Measurements from ENCODE around the gene PDE3B.
"Not testable (repeated sequence)": the region's sequence is repeated elsewhere in the genome, so short reads cannot be mapped to it uniquely, and the experiment has no call there.

Gene PDE3B

GRCh38 chr11:14750911-14751310, 107.3 kb downstream of the PDE3B start:
- no peak for DNase-seq

GRCh38 chr11:14751975-14752407, 108.4 kb downstream of the PDE3B start:
- no peak for DNase-seq

- DNase-seq, result no peak
Measured at GRCh38 chr11:14755140-14755539, 111.5 kb downstream of the PDE3B start.

GRCh38 chr11:14756349-14756748, 112.7 kb downstream of the PDE3B start:
- DNase-seq, result no peak

GRCh38 chr11:14759300-14760012, 115.9 kb downstream of the PDE3B start:
- DNase-seq, result not testable (repeated sequence)

GRCh38 chr11:14764179-14764578, 120.6 kb downstream of the PDE3B start:
- no peak for DNase-seq

GRCh38 chr11:14764579-14765527, 121.2 kb downstream of the PDE3B start:
- no peak for DNase-seq

GRCh38 chr11:14766585-14766984, 123.0 kb downstream of the PDE3B start:
- DNase-seq, result no peak

- DNase-seq, result no peak
Measured at GRCh38 chr11:14768526-14769188, 125.1 kb downstream of the PDE3B start.

GRCh38 chr11:14773755-14774154, 130.2 kb downstream of the PDE3B start:
- peak in 1 of 2 experiments; percentile 14 for DNase-seq

GRCh38 chr11:14774721-14775120, 131.1 kb downstream of the PDE3B start:
- DNase-seq, result no peak

- DNase-seq, result no peak
Measured at GRCh38 chr11:14775897-14776296, 132.3 kb downstream of the PDE3B start.

GRCh38 chr11:14778460-14778859, 134.9 kb downstream of the PDE3B start:
- DNase-seq, result not testable (repeated sequence)

GRCh38 chr11:14783788-14784187, 140.2 kb downstream of the PDE3B start:
- no peak for DNase-seq

GRCh38 chr11:14784230-14784629, 140.6 kb downstream of the PDE3B start:
- no peak for DNase-seq

GRCh38 chr11:14789879-14790484, 146.4 kb downstream of the PDE3B start:
- peak in 1 of 2 experiments; percentile 7 for DNase-seq

- DNase-seq, result no peak
Measured at GRCh38 chr11:14793546-14793945, 149.9 kb downstream of the PDE3B start.

GRCh38 chr11:14796028-14796427, 152.4 kb downstream of the PDE3B start:
- DNase-seq, result not testable (repeated sequence)

GRCh38 chr11:14803846-14804245, 160.2 kb downstream of the PDE3B start:
- DNase-seq, result no peak

- DNase-seq, result peak in 1 of 2 experiments; percentile 58
Measured at GRCh38 chr11:14809466-14809865, 165.9 kb downstream of the PDE3B start.

- no peak for DNase-seq
Measured at GRCh38 chr11:14812757-14813156, 169.2 kb downstream of the PDE3B start.

GRCh38 chr11:14813516-14813915, 169.9 kb downstream of the PDE3B start:
- no peak for DNase-seq

GRCh38 chr11:14818779-14819178, 175.2 kb downstream of the PDE3B start:
- DNase-seq, result no peak
